Right atrium auricular region (tissue), 2 donors: ENCODE data around the gene TEX36. TPM values are rescaled to one million over a fixed set of nuclear protein-coding genes. Genes with fewer than 3 reads are reported as not detected.

ENCODE experiments used
- DNase-seq: peaks from one replicate; pipeline ENCODE4 v3.0.0-alpha.2; 2019; ENCODE audit warnings: low spot score
- H3K27ac ChIP-seq, 2 donors: fragments of 200-600 bp; sonication (generic); 1 replicate in 1 of 2; 2 replicates in 1 of 2; pipeline ENCODE4 v1.5.1; 2016 to 2019
- H3K27me3 ChIP-seq, 2 donors: fragments of 200-600 bp; sonication (generic); one replicate each; pipeline versions ENCODE4 v1.5.1 to v1.6.0; 2017 to 2019
- H3K36me3 ChIP-seq: fragments of 200-600 bp; sonication (generic); one replicate; pipeline ENCODE4 v1.5.1; 2016
- H3K4me1 ChIP-seq, 2 donors: fragments of 200-600 bp; sonication (generic); one replicate each; pipeline versions ENCODE4 v1.5.1 to v1.6.0; 2017 to 2019
- H3K4me3 ChIP-seq, 2 donors: fragments of 200-600 bp; sonication (generic); 1 replicate in 1 of 2; 2 replicates in 1 of 2; pipeline ENCODE4 v1.5.1; 2017 to 2019; ENCODE audit warnings: mild to moderate bottlenecking in 1 of 2, moderate library complexity in 1 of 2
- H3K9me3 ChIP-seq, 2 donors: fragments of 200-600 bp; sonication (generic); one replicate each; pipeline ENCODE4 v1.5.1; 2019
- total RNA-seq, 2 donors: library from RNA; depleted of rRNA; stranded (reverse); fragments of >200 nt; gene quantifications; one replicate each; pipeline ENCODE4 v1.1.0, GENCODE V29; 2016
- TF ChIP-seq, protein P1 (sequence below), 2 donors: fragments of 200-600 bp; sonication (generic); IDR thresholded peaks; one replicate each; pipeline ENCODE4 v1.5.1; 2019; ENCODE audit warnings: antibody characterized with exemption in 2 of 2

The TEX36 gene
- total RNA-seq, 2 donors from 2014 or later: not detected

DNA sequence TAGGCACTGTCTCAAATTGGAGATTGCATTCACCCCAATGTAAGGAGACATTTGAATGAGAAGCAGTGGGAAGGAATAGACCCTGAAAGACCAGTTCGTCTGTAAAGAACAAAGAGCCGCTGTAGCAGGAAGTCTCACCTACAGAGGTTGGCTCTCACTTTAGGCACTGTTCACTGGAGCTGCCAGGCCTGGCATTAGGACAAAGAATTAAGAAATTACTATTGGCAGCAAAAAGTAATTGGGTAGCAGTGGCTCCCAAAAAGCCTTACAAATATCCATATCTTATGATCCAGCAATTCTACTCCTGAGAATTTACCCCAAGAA is 10.5 kb upstream of the TEX36 start:
- no peak overlapping the region for H3K4me3 ChIP-seq
- no peaks in the 10 kb centered on the region for H3K27me3 ChIP-seq
- H3K36me3 ChIP-seq: no peaks in the 10 kb centered on the region
- TF ChIP-seq, protein P1, sequence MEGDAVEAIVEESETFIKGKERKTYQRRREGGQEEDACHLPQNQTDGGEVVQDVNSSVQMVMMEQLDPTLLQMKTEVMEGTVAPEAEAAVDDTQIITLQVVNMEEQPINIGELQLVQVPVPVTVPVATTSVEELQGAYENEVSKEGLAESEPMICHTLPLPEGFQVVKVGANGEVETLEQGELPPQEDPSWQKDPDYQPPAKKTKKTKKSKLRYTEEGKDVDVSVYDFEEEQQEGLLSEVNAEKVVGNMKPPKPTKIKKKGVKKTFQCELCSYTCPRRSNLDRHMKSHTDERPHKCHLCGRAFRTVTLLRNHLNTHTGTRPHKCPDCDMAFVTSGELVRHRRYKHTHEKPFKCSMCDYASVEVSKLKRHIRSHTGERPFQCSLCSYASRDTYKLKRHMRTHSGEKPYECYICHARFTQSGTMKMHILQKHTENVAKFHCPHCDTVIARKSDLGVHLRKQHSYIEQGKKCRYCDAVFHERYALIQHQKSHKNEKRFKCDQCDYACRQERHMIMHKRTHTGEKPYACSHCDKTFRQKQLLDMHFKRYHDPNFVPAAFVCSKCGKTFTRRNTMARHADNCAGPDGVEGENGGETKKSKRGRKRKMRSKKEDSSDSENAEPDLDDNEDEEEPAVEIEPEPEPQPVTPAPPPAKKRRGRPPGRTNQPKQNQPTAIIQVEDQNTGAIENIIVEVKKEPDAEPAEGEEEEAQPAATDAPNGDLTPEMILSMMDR (IDR thresholded peaks at IDR 0.05): no peak
- H3K9me3 ChIP-seq: no peaks in the 10 kb centered on the region
- no peaks in the 10 kb centered on the region for H3K4me1 ChIP-seq
- no peak for DNase-seq
- H3K27ac ChIP-seq: no peak overlapping the region

DNA sequence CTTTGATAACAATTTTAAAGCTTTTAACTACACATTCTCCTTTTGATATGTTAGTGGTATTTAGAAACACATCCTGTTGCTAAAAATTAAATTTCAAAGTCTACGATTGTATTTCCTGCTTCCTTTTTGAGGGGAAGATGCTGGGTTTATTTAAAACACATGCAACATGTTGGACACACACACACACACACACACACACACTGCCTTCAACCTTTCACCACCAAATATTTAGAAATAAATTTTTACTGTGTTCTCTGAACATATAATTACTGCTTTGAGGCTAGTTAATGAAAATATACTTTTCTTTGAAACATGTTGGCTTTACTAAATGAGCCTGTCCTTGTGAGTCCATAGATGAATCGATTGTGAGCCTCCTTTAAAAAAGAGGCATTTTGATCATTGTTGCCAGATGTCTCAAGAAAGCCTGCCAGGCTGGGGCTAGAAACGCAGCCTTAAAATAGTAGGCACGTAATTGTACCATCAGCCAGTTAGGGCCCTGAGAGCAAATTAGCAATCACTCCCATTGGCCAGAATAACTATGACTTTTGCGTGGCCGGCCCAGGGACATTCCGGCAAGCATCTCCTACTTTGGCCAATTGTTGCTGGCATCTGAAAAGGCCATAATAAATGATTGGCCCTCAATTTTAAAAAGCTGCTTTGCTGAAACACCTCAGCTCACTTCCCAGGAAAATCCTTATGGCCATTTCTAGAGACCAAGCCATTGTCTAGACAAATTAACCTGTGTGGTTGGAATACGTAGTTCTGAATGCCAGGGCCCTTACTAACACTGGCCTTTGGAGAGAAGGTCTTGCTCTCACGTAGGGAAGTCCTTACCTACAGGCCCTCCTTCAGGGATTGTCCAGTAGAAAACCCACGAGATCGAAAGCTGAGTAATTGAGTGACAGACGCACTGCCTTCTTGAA is 9.9 kb upstream of the TEX36 start:
- Histone ChIP-seq H3K9me3 (no peaks in the 10 kb centered on the region), H3K36me3 (no peaks in the 10 kb centered on the region), H3K27ac (no peak overlapping the region), H3K4me3 (no peak overlapping the region), H3K4me1 (no peaks in the 10 kb centered on the region), H3K27me3 (no peaks in the 10 kb centered on the region)
- TF ChIP-seq, protein P1 (IDR thresholded peaks at IDR 0.05): no peak
- DNase-seq: no peak

DNA sequence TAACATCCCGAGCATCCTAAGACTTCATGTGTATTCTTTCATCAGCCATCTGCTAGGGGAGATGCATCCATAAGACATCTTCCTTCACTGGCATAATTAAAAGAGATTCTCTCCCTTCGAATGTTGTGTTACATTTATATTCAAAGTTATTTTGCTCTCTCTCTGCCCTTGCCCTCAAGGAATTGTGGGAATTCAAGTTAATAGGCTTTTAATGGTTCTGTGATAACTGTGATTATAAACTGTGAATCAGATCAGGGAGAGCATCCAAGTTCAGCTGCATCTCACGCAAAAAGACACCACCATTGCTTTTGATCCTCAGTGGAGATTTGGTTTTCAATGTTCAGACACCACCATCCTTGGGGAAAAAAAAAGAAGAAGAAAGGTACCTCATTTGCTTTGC is 9.2 kb upstream of the TEX36 start:
- Histone ChIP-seq H3K36me3 (no peaks in the 10 kb centered on the region), H3K27ac (no peak overlapping the region), H3K4me1 (no peaks in the 10 kb centered on the region), H3K9me3 (no peaks in the 10 kb centered on the region), H3K4me3 (no peak overlapping the region), H3K27me3 (no peaks in the 10 kb centered on the region)
- TF ChIP-seq, protein P1 (IDR thresholded peaks at IDR 0.05): no peak
- DNase-seq: no peak

DNA sequence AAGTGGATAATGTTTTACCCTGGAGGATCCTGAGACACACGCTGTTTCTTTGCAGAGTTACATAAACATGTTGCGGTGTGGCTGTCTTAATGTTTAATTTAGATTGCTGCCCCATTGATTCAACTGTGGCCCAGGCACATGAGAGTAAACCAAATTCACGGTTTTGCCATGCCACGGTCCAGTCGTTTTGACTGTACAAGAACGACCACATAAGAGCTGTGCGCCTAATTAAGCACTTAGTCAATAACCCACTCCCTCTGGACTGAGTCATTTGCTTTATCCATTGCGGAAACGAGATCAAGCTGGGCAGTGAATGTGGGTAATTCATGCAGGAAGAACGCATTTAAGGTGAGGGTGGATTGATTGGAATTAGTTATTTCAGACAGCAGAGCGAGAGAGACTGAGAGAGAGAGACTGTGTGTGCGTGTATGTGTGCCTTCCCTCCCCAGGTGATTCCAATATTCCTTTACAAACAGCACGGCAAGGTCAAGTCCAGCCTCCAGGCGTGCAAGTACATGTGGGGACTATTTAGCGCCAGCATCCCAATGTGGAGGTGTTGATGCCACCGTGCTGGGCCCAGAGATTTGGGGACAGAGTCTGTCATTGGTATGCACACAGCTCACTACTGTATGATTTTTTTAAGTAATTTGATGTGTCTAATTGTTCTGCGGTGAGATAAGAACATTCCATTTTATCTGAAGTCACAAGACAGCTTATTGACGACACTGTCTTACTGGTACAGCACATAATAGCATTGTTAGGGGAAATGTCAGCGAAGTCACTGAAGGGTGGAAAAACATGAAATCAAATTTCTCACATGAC is 8.4 kb upstream of the TEX36 start:
- no peaks in the 10 kb centered on the region for H3K36me3 ChIP-seq

DNA sequence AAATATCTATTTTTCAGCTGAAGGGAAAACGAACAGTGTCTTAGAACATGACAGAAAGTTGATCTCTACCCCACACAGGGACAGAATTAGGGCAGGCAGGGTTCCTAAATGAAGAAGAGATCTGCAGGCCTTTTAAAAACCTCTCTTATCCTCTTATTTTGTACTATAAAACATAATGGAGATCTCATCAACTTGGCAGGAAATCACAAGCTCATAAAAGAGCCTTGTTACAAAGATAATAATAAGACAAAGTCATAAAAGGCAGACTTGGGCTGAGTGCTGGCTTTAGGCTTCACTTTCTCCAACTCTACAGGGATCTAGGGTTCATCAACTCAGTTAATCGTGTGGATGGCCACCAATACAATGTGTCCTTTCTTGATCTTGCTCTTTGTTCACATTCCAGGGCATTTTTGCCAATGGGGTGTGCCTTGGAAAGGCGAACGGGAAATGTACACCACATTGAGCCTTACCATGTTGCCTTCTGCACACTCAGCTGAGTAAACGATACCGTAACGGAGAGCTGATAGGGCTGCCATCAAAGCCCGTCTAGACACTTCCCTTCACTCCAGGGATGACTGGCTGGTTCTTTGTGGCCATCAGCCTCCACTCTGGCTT is 7.1 kb upstream of the TEX36 start:
- DNase-seq: no peak
- TF ChIP-seq, protein P1 (IDR thresholded peaks at IDR 0.05): no peak
- Histone ChIP-seq H3K9me3 (no peaks in the 10 kb centered on the region), H3K4me3 (no peak overlapping the region), H3K4me1 (no peaks in the 10 kb centered on the region), H3K27ac (no peak overlapping the region), H3K36me3 (no peaks in the 10 kb centered on the region), H3K27me3 (no peaks in the 10 kb centered on the region)

More for the DNA sequence above, 8.4 kb upstream of the TEX36 start:
- Histone ChIP-seq H3K27me3 (no peaks in the 10 kb centered on the region), H3K4me1 (no peaks in the 10 kb centered on the region), H3K27ac (no peak overlapping the region), H3K9me3 (no peaks in the 10 kb centered on the region), H3K4me3 (no peak overlapping the region)
- no peak for DNase-seq
- TF ChIP-seq, protein P1 (IDR thresholded peaks at IDR 0.05): no peak
